ENCODE data around the gene CDH4.

DNA sequence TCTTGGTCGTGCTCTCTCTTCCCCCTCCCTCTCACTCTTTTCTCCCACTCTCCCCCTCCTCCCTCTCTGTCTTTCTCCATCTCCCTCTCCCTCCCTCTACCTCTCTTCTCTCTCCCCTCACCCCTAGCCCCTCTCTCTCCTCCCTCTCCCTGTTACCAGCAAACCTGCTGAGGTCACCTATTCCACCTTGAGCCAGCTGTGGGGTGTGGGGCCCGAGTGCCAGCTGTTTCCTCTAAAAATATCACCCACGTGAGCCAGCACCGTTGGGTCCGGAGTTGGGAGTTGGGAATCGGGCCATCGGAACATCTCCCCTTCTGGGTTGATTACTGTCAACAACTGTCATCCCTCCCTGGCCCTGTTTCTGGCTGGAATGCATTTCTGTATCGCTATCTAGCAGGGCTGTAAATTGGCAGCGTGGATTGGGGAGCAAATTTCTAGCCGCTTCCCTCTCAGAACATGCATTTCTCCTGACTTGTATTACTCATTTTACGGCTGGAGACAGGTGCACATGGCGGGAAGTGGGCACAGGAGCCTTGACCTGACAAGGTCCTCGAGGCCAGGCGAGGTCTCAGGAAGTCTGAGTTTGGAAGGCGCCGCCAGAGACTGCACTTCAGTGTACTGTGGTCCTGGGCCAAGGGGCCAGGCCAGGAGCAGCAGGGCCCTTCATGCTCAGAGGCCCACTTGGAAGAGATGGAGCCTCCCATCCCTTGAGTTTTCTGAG lies 165.3 kb downstream of the CDH4 start:
- TF ChIP-seq, protein P1, sequence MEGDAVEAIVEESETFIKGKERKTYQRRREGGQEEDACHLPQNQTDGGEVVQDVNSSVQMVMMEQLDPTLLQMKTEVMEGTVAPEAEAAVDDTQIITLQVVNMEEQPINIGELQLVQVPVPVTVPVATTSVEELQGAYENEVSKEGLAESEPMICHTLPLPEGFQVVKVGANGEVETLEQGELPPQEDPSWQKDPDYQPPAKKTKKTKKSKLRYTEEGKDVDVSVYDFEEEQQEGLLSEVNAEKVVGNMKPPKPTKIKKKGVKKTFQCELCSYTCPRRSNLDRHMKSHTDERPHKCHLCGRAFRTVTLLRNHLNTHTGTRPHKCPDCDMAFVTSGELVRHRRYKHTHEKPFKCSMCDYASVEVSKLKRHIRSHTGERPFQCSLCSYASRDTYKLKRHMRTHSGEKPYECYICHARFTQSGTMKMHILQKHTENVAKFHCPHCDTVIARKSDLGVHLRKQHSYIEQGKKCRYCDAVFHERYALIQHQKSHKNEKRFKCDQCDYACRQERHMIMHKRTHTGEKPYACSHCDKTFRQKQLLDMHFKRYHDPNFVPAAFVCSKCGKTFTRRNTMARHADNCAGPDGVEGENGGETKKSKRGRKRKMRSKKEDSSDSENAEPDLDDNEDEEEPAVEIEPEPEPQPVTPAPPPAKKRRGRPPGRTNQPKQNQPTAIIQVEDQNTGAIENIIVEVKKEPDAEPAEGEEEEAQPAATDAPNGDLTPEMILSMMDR (conservative IDR thresholded peaks at IDR 0.05), result no peak
- no peak for TF ChIP-seq ZFX (IDR thresholded peaks at IDR 0.05)

All from C4-2B (cell line).